H1 (cell line): ENCODE data around the gene AGAP3. TPM values are rescaled to one million over a fixed set of nuclear protein-coding genes. Genes with fewer than 3 reads are reported as not detected.

ENCODE experiments used
- CTCF ChIA-PET: fragments of 300-600 bp; sonication (Branson Sonifier 250); formaldehyde crosslinking; loops from one replicate; lab custom pipeline; 2021; ENCODE audit not compliant: partially characterized antibody; lab: Charles Lee
- POLR2A ChIA-PET: fragments of 300-600 bp; sonication (Branson Sonifier 250); formaldehyde crosslinking; loops from one replicate; lab custom pipeline; 2021; ENCODE audit warnings: inconsistent platforms; ENCODE audit not compliant: partially characterized antibody; lab: Charles Lee
- DNase-seq, 2 experiments: peaks; one replicate each; pipeline versions ENCODE4 v3.0.0 to v3.0.0-alpha.2; 2010 to 2022; ENCODE audit warnings: low spot score in 2 of 2, low read depth in 1 of 2, mixed read lengths in 1 of 2
- FAIRE-seq: peaks from 2 replicates; lab custom pipeline; 2011; peaks lifted over from hg19 to GRCh38; lab: Jason Lieb, UNC
- H2AFZ ChIP-seq: 2 replicates; pipeline ENCODE4 v1.8.1; 2012; ENCODE audit warnings: low read length, inconsistent platforms
- H2AK5ac ChIP-seq: 2 replicates; pipeline ENCODE4 v1.6.1; 2013; ENCODE audit warnings: low read depth, low read length
- H2BK120ac ChIP-seq: replicated peaks from 2 replicates; pipeline ENCODE3; 2013; ENCODE audit warnings: low read depth, low read length, inconsistent platforms
- H2BK12ac ChIP-seq: 2 replicates; pipeline ENCODE4 v1.6.1; 2013; ENCODE audit warnings: low read depth, low read length
- H2BK15ac ChIP-seq: 2 replicates; pipeline ENCODE4 v1.6.1; 2013; ENCODE audit warnings: low read length
- H2BK20ac ChIP-seq: 2 replicates; pipeline ENCODE4 v1.6.1; 2013; ENCODE audit warnings: low read length
- H2BK5ac ChIP-seq: 2 replicates; pipeline ENCODE4 v1.6.1; 2013; ENCODE audit warnings: low read depth, low read length
- H3K14ac ChIP-seq: 2 replicates; pipeline ENCODE4 v1.6.1; 2013; ENCODE audit warnings: inconsistent platforms; ENCODE audit not compliant: insufficient read length
- H3K18ac ChIP-seq: 2 replicates; pipeline ENCODE4 v1.6.1; 2013; ENCODE audit warnings: low read length; ENCODE audit errors: extremely low read depth
- H3K23ac ChIP-seq: 2 replicates; pipeline ENCODE4 v1.6.1; 2013; ENCODE audit warnings: inconsistent platforms; ENCODE audit not compliant: insufficient read length
- H3K23me2 ChIP-seq: 2 replicates; pipeline ENCODE4 v1.6.1; 2013; ENCODE audit warnings: low read depth, low read length
- H3K27ac ChIP-seq: 2 replicates; pipeline ENCODE4 v1.6.1; 2011; ENCODE audit warnings: low read depth, low read length, inconsistent platforms
- H3K27me3 ChIP-seq, 4 experiments: replicated peaks in 1 of 4; 1 replicate in 1 of 4; 2 replicates in 3 of 4; pipeline versions ENCODE4 v1.6.1 to v1.8.1; 2011 to 2013; ENCODE audit warnings: low read length in 3 of 4, mild to moderate bottlenecking in 3 of 4, inconsistent platforms in 2 of 4, mixed read lengths in 2 of 4, moderate library complexity in 1 of 4; ENCODE audit not compliant: control insufficient read depth in 3 of 4, insufficient read depth in 3 of 4; ENCODE audit errors: extremely low read depth in 1 of 4
- H3K36me3 ChIP-seq, 4 experiments: 2 replicates each; pipeline versions ENCODE4 v1.6.1 to v1.8.1; 2011 to 2013; ENCODE audit warnings: mild to moderate bottlenecking in 4 of 4, low read length in 3 of 4, moderate library complexity in 2 of 4, control low read depth in 1 of 4, inconsistent platforms in 1 of 4; ENCODE audit not compliant: insufficient read depth in 4 of 4, control insufficient read depth in 2 of 4
- H3K4ac ChIP-seq: replicated peaks from 2 replicates; pipeline ENCODE3; 2013; ENCODE audit warnings: low read length, low read depth, mixed read lengths, inconsistent platforms; ENCODE audit not compliant: insufficient read length
- H3K4me1 ChIP-seq, 4 experiments: replicated peaks in 1 of 4; 1 replicate in 1 of 4; 2 replicates in 3 of 4; pipeline versions ENCODE4 v1.6.1 to v1.8.1; 2011 to 2013; ENCODE audit warnings: low read length in 3 of 4, inconsistent platforms in 2 of 4, mixed read lengths in 1 of 4; ENCODE audit not compliant: insufficient read depth in 4 of 4, control insufficient read depth in 3 of 4
- H3K4me2 ChIP-seq, 2 experiments: 2 replicates each; pipeline versions ENCODE4 v1.6.1 to v1.8.1; 2011 to 2013; ENCODE audit warnings: low read depth in 2 of 2, low read length in 2 of 2, control low read depth in 1 of 2, inconsistent platforms in 1 of 2, mild to moderate bottlenecking in 1 of 2; ENCODE audit not compliant: insufficient read depth in 1 of 2
- H3K4me3 ChIP-seq, 4 experiments: fragments of 200-600, 300-600 bp in 1 of 4; sonication (generic), shearing (Covaris generic), sonication (Bioruptor Twin) in 1 of 4; 2 replicates each; pipeline versions ENCODE4 v1.5.1 to v1.8.1; 2011 to 2016; ENCODE audit warnings: low read length in 4 of 4, low read depth in 3 of 4, control low read depth in 2 of 4, inconsistent platforms in 2 of 4, mild to moderate bottlenecking in 2 of 4, mixed read lengths in 1 of 4, moderate library complexity in 1 of 4; ENCODE audit not compliant: insufficient read depth in 2 of 4; ENCODE audit errors: extremely low read depth in 1 of 4
- H3K56ac ChIP-seq: replicated peaks from 2 replicates; pipeline ENCODE3; 2013; ENCODE audit warnings: low read depth, mild to moderate bottlenecking, mixed read lengths, low read length, inconsistent platforms; ENCODE audit not compliant: insufficient read length
- H3K79me1 ChIP-seq: 2 replicates; pipeline ENCODE4 v1.6.1; 2013; ENCODE audit warnings: low read depth, low read length, control low read depth
- H3K79me2 ChIP-seq, 2 experiments: 2 replicates each; pipeline versions ENCODE4 v1.6.1 to v1.8.1; 2012 to 2013; ENCODE audit warnings: low read length in 2 of 2, mild to moderate bottlenecking in 2 of 2, inconsistent platforms in 1 of 2; ENCODE audit not compliant: insufficient read depth in 2 of 2, control insufficient read depth in 1 of 2
- H3K9ac ChIP-seq, 4 experiments: replicated peaks in 1 of 4; 1 replicate in 1 of 4; 2 replicates in 3 of 4; pipeline versions ENCODE4 v1.6.1 to v1.8.1; 2011 to 2013; ENCODE audit warnings: low read depth in 3 of 4, low read length in 3 of 4, control low read depth in 2 of 4, mild to moderate bottlenecking in 2 of 4, moderate library complexity in 2 of 4, inconsistent platforms in 1 of 4; ENCODE audit errors: extremely low read depth in 1 of 4
- H3K9me3 ChIP-seq, 2 experiments: 2 replicates each; pipeline versions ENCODE4 v1.6.1 to v1.8.1; 2012 to 2013; ENCODE audit warnings: mild to moderate bottlenecking in 2 of 2, moderate library complexity in 2 of 2, control low read depth in 1 of 2, inconsistent platforms in 1 of 2, low read depth in 1 of 2, low read length in 1 of 2, mixed read lengths in 1 of 2; ENCODE audit not compliant: insufficient read depth in 2 of 2
- H4K20me1 ChIP-seq, 2 experiments: replicated peaks in 1 of 2; 2 replicates each; pipeline versions ENCODE3 to v1.8.1; 2011 to 2013; ENCODE audit warnings: inconsistent platforms in 2 of 2, low read length in 2 of 2, mild to moderate bottlenecking in 1 of 2; ENCODE audit not compliant: insufficient read depth in 2 of 2, control insufficient read depth in 1 of 2
- H4K5ac ChIP-seq: 2 replicates; pipeline ENCODE4 v1.6.1; 2013; ENCODE audit warnings: low read length, low read depth, mixed read lengths, inconsistent platforms; ENCODE audit not compliant: insufficient read length
- H4K8ac ChIP-seq: 2 replicates; pipeline ENCODE4 v1.8.0; 2013; ENCODE audit warnings: mild to moderate bottlenecking, moderate library complexity, low read length, inconsistent platforms; ENCODE audit not compliant: insufficient read depth; ENCODE audit errors: extremely low read depth
- H4K91ac ChIP-seq: replicated peaks from 2 replicates; pipeline ENCODE3; 2013; ENCODE audit warnings: low read length, mixed read lengths, inconsistent platforms; ENCODE audit not compliant: insufficient read length
- BRCA1 ChIP-seq: IDR thresholded peaks from 2 replicates; pipeline ENCODE4 v1.6.1; 2012; ENCODE audit warnings: low read depth, low read length, improper control_type of control experiment
- EGR1 ChIP-seq: IDR thresholded peaks from 2 replicates; pipeline ENCODE4 v1.6.1; 2011; ENCODE audit warnings: low read depth, low read length, borderline replicate concordance
- EZH2 ChIP-seq: fragments of 200-600 bp; sonication (generic); IDR thresholded peaks from 2 replicates; pipeline ENCODE4 v1.7.1; 2012; ENCODE audit warnings: low read depth, mild to moderate bottlenecking, moderate library complexity, low read length, inconsistent platforms; ENCODE audit not compliant: severe bottlenecking
- WGBS, 2 experiments: shearing (Covaris generic) in 1 of 2; methylation state at CpG; one replicate each; pipeline versions ENCODE4 v1.1.6 to v1.1.7; 2013 to 2015; ENCODE audit warnings: low lambda C conversion rate in 2 of 2, mixed read lengths in 2 of 2, inconsistent platforms in 1 of 2, low coverage in 1 of 2, missing lambda C conversion rate in 1 of 2; ENCODE audit not compliant: insufficient replicate concordance in 2 of 2, insufficient coverage in 1 of 2, insufficient read length in 1 of 2; ENCODE audit errors: extremely low coverage in 1 of 2, missing lambda C conversion rate in 1 of 2; 5-methylcytosine and 5-hydroxymethylcytosine counted together
- polyA plus RNA-seq, 7 experiments: library from polyadenylated mRNA; depleted of rRNA in 3 of 7; stranded (reverse) in 5 of 7; unstranded in 2 of 7; fragments of >200 nt in 5 of 7; fragments of 200-250 nt in 2 of 7; gene quantifications; 1 replicate in 5 of 7; 2 replicates in 1 of 7; 4 replicates in 1 of 7; pipeline versions ENCODE4 v1.2.1 to v1.2.3, GENCODE V29; 2011 to 2013; ENCODE audit warnings: missing spikeins in 2 of 7, mixed read lengths in 2 of 7
- total RNA-seq: library from RNA; stranded (reverse); fragmentation: NEBNext Ultra II Directional; extraction: Animal tissue kit (Norgen Biotek cat#: 25700); gene quantifications from 2 replicates; pipeline ENCODE4 v1.2.1, GENCODE V29; 2021
- TF ChIP-seq, protein P1 (sequence below), 3 experiments: IDR thresholded peaks; 1 replicate in 2 of 3; 2 replicates in 1 of 3; pipeline versions ENCODE4 v1.5.1 to v1.6.1; 2011; ENCODE audit warnings: low read length in 3 of 3, mild to moderate bottlenecking in 3 of 3, inconsistent platforms in 2 of 3, low read depth in 1 of 3, moderate library complexity in 1 of 3; ENCODE audit not compliant: insufficient read depth in 1 of 3; ENCODE audit errors: control extremely low read depth in 1 of 3

AGAP3 gene
- total and polyA plus RNA-seq, 2 of the 8 experiments (the other 6 are each of a cell fraction or from before 2014, with no cell fraction given), result 66.4 to 120 TPM

DNA sequence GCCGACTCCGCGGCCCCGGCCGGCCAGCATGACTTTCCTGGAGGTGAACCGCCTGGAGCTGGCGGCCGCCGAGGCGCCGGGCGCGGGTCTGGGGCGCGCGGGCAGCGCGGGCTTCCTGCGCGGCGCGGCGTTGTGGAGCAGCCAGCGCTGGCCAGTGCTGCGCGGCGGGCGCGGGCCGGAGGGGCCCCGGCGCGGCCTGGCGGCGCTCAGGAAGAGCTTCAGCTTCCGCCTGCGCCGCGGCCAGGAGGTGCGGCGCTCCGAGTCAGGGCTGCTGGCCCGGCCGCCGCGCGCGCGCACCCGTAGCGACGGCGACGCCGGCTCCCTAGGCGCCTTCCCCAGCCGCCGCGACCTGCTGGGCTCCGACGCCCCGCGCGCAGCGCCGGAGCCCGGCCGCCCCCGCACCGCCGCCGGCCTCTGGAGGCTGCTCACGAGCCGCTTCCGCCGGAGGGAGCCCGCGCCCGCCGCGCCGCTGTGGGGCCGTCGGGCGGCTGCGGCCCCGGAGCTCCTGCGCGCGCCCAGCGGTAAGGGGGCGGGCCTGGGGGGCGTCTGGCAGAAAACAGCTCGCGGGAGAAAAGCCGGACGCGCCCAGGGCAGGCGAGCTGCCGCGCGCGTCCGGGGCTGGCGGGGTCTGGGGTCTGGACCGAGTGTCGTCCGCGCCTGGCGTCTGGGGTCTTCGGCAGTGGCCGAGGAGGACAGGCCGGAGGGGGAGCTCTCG lies 29.0 kb downstream of the AGAP3 start:
- Histone ChIP-seq H3K18ac (no peak overlapping the region), H2BK120ac (no peak overlapping the region), H3K9ac (peak overlapping the region in 1 of 4 experiments; percentile 39; a peak in 1 of 7 replicates), H3K4ac (no peak overlapping the region), H3K4me2 (peak overlapping the region; percentile 55 to 70), H3K14ac (no peak overlapping the region), H3K23me2 (peaks cover 7% of the 10 kb centered on the region), H4K5ac (no peak overlapping the region), H3K4me3 (peak overlapping the region in 3 of 4 experiments; percentile 12 to 59 (median 32); a peak in 5 of 8 replicates), H2BK12ac (no peak overlapping the region), H4K8ac (no peak overlapping the region), H3K56ac (no peak overlapping the region), H2AK5ac (no peak overlapping the region), H2AFZ (no peak overlapping the region), H3K27ac (no peak overlapping the region)
- FAIRE-seq (no peak), DNase-seq (peak in 1 of 2 experiments; percentile 68)
- CTCF ChIA-PET, result interaction anchor here (0.6 to 22.4 kb wide), 17 partner anchors 9 to 131 kb away, joined by 3 to 448 read pairs (median 4); partner anchors contain the start of genes AGAP3, CDK5, SLC4A2 and TMUB1
- no peak for TF ChIP-seq BRCA1
- TF ChIP-seq EZH2, result peak; percentile 46
- TF ChIP-seq, protein P1, sequence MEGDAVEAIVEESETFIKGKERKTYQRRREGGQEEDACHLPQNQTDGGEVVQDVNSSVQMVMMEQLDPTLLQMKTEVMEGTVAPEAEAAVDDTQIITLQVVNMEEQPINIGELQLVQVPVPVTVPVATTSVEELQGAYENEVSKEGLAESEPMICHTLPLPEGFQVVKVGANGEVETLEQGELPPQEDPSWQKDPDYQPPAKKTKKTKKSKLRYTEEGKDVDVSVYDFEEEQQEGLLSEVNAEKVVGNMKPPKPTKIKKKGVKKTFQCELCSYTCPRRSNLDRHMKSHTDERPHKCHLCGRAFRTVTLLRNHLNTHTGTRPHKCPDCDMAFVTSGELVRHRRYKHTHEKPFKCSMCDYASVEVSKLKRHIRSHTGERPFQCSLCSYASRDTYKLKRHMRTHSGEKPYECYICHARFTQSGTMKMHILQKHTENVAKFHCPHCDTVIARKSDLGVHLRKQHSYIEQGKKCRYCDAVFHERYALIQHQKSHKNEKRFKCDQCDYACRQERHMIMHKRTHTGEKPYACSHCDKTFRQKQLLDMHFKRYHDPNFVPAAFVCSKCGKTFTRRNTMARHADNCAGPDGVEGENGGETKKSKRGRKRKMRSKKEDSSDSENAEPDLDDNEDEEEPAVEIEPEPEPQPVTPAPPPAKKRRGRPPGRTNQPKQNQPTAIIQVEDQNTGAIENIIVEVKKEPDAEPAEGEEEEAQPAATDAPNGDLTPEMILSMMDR (IDR thresholded peaks at IDR 0.05; ENCODE audit: control extremely low read depth in 1 of 3, insufficient read depth in 1 of 3, low read depth in 1 of 3, low read length in 3 of 3), result peak in 1 of 3 experiments; percentile 0; a peak in 1 of 4 replicates
- TF ChIP-seq EGR1, result peak; percentile 86
- TF ChIP-seq, all 59 proteins: peak for 3
- WGBS, 2 experiments, result 5% methylated on average over 58 of the region's 114 CpGs; no CpG with 5 or more reads in 1 of the 2 experiments
- no peak overlapping the region for H2BK15ac ChIP-seq
- peaks cover 0 to 13% (median 4%) of the 10 kb centered on the region in 4 experiments; a peak in 2 of 8 replicates for H3K36me3 ChIP-seq
- peaks cover 0 to 16% of the 10 kb centered on the region in 2 experiments; a peak in 2 of 4 replicates for H3K79me2 ChIP-seq
- H4K91ac ChIP-seq, result no peak overlapping the region
- H3K23ac ChIP-seq, result no peak overlapping the region
- POLR2A ChIA-PET, result interaction anchor here (0.6 to 2.7 kb wide), 8 partner anchors 9 to 112 kb away, joined by 3 to 9 read pairs (median 4); partner anchors contain the start of genes ABCF2 and FASTK
- peaks cover 5% of the 10 kb centered on the region for H3K79me1 ChIP-seq
- H2BK5ac ChIP-seq, result no peak overlapping the region
- H4K20me1 ChIP-seq, result peaks cover 47 to 61% of the 10 kb centered on the region in 2 experiments
- peaks cover 0 to 15% (median 9%) of the 10 kb centered on the region in 4 experiments; a peak in 3 of 7 replicates for H3K27me3 ChIP-seq
- no peaks in the 10 kb centered on the region for H3K9me3 ChIP-seq
- no peak overlapping the region for H2BK20ac ChIP-seq
- H3K4me1 ChIP-seq, result peaks cover 0 to 24% (median 16%) of the 10 kb centered on the region in 4 experiments; a peak in 6 of 7 replicates
